ENCODE data around the gene ECSCR. TPM values are rescaled to one million over a fixed set of nuclear protein-coding genes. Genes with fewer than 3 reads are reported as not detected.

Gene ECSCR
- total and polyA plus RNA-seq, 2 donors (not counting 3 experiments of a cell fraction or from before 2014, with no cell fraction given) = 365 to 1,085 TPM

- H3K4me2 ChIP-seq (ENCODE audit: insufficient read depth, low read length) = no peak overlapping the region
- no peaks in the 10 kb centered on the region for H3K9me1 ChIP-seq (replicated peaks; ENCODE audit: control insufficient read depth, extremely low read depth, insufficient read depth, low read length)
- BruUV-seq (replicated peaks) = no TSS peak
- H2AFZ ChIP-seq (ENCODE audit: low read depth, low read length) = no peak overlapping the region
- intact Hi-C loops (cut with micrococcal nuclease) (loop anchor here (10.0 kb wide), 1 partner anchor 212 kb away; the partner anchor contains the start of gene SIL1), dilution Hi-C loops (cut with MboI; ENCODE audit: extremely low pct_ligation_motif_present, low sequenced_read_pairs) (no loop called here)
- H3K36me3 ChIP-seq (ENCODE audit: control insufficient read depth in 2 of 2, extremely low read depth in 1 of 2, insufficient read depth in 2 of 2, low read length in 2 of 2) = no peaks in the 10 kb centered on the region
- H3K9ac ChIP-seq (replicated peaks; ENCODE audit: extremely low read depth, insufficient read depth, low read length) = no peak overlapping the region
- H3K4me1 ChIP-seq (ENCODE audit: control insufficient read depth, extremely low read depth, insufficient read depth, low read length) = peaks cover 14% of the 10 kb centered on the region
- no peak overlapping the region for H3K27ac ChIP-seq (ENCODE audit: insufficient read depth, low read depth, low read length)
- H3K9me3 ChIP-seq (replicated peaks; ENCODE audit: control insufficient read depth, insufficient read depth, low read length) = no peaks in the 10 kb centered on the region
- POLR2A ChIA-PET = no interaction called here
- H4K20me1 ChIP-seq (replicated peaks; ENCODE audit: control insufficient read depth, extremely low read depth, insufficient read depth, low read length) = no peaks in the 10 kb centered on the region
- H3K4me3 ChIP-seq (replicated peaks in 1 of 3; ENCODE audit: insufficient read depth in 1 of 3, low read depth in 1 of 3, low read length in 3 of 3) = no peak overlapping the region
- DNase-seq (ENCODE audit: low read depth, low spot score) = no peak
- no peak for FAIRE-seq
- CTCF ChIA-PET = interaction anchor here (1.0 kb wide), 2 partner anchors 8 to 11 kb away, joined by 4 to 6 read pairs; no protein-coding TSS in a partner anchor
- no peaks in the 10 kb centered on the region for H3K27me3 ChIP-seq (ENCODE audit: control insufficient read depth in 2 of 2, insufficient read depth in 2 of 2, low read length in 2 of 2)
- no peaks in the 10 kb centered on the region for H3K79me2 ChIP-seq (ENCODE audit: control insufficient read depth, insufficient read depth, low read length)
- no peak for TF ChIP-seq POLR2A (IDR thresholded peaks at IDR 0.05; ENCODE audit: low read depth, low read length)
- TF ChIP-seq FOS (IDR thresholded peaks at IDR 0.05; ENCODE audit: borderline replicate concordance, insufficient read depth, low read length) = no peak
- no peak for TF ChIP-seq JUN (IDR thresholded peaks at IDR 0.05; ENCODE audit: borderline replicate concordance, insufficient read depth, insufficient read length, low read depth)
- TF ChIP-seq POLR2AphosphoS5 (IDR thresholded peaks at IDR 0.05; ENCODE audit: insufficient read depth, low read depth, low read length) = no peak
- TF ChIP-seq GATA2 (IDR thresholded peaks at IDR 0.05; ENCODE audit: insufficient read depth, insufficient read length, low read depth, low read length) = no peak
- TF ChIP-seq CTCF (IDR thresholded peaks at IDR 0.05; ENCODE audit: extremely low read depth in 1 of 2, insufficient read depth in 1 of 2, low read depth in 1 of 2, low read length in 2 of 2) = no peak
- no peak for TF ChIP-seq MAX (IDR thresholded peaks at IDR 0.05; ENCODE audit: insufficient read depth, insufficient read length)
- no peak for TF ChIP-seq MYC (IDR thresholded peaks at IDR 0.05; ENCODE audit: low read depth, low read length)
- TF ChIP-seq EZH2 (IDR thresholded peaks at IDR 0.05; ENCODE audit: borderline replicate concordance, low read depth, low read length, severe bottlenecking) = no peak
Measured at GRCh38 chr5:139406963-139407362, 55.6 kb downstream of the ECSCR start.
